HK-2 (cell line): ENCODE data around the gene TIMM10B.

Experiments used
- DNase-seq: peaks from one replicate; pipeline ENCODE4 v3.0.0-alpha.2; 2018; ENCODE audit not compliant: unreplicated experiment

Gene TIMM10B

GRCh38 chr11:6472934-6473333 lies 8.4 kb upstream of the TIMM10B start:
- DNase-seq, result no peak

GRCh38 chr11:6473451-6474412 lies 7.6 kb upstream of the TIMM10B start, which contains the start of gene TRIM3:
Gene TRIM3 (minus strand): TSS chr11:6473941. CDS start chr11:6465695, 8,246 bp downstream.
- DNase-seq, result peak; percentile 85

- DNase-seq, result no peak
Observed at GRCh38 chr11:6474413-6474792, 6.9 kb upstream of the TIMM10B start.

GRCh38 chr11:6474806-6475500 lies 6.3 kb upstream of the TIMM10B start:
- DNase-seq, result no peak

DNA sequence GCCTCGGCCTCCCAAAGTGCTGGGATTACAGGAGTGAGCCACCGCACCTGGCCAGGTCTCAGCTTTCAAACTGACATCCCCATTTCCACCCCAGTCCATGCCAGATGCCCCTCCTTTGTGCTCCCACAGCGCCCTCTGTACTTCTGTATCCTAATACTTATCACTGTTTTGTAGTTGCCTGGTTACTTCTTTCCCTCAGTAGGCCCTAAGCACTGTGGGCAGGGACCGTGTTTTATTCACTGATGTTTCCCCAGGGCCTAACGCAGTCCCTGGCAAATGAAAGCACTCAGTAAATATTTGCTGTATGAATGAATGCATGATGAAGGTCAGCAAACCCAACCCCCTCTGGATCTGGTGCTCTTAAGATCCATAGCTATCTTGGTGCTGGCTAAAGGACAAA lies 5.4 kb upstream of the TIMM10B start:
- no peak for DNase-seq

GRCh38 chr11:6476571-6476970 lies 4.7 kb upstream of the TIMM10B start:
- no peak for DNase-seq

DNA sequence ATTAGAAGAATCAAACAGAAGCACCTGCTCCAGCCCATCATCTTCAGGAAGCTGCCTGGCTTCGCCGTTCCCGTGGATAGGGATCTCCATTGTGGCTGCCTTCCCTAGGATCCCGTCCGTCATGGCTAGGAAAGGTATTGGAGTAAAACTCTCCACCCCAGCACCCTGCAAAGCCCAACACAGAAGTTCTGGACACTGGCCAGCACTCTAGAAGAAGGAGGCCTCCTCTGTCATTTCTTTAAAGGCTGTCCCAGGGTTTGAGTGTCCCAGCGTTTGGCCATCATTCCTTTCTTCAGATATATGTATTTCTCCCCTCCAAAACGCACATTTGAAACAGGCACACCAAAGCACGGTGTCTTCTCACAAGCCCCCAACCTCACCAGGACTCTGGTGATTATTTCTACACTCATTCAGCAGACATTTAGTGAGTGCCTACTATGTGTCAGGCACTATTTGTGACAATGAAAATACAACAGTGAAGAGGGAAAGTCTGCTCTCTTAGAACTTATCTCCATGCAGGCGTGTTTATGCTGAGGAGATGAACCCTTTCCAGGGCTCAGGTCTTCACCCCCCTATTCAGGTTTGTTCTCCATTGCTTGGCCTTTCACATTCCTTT lies 894 bp upstream of the TIMM10B start:
- no peak for DNase-seq

DNA sequence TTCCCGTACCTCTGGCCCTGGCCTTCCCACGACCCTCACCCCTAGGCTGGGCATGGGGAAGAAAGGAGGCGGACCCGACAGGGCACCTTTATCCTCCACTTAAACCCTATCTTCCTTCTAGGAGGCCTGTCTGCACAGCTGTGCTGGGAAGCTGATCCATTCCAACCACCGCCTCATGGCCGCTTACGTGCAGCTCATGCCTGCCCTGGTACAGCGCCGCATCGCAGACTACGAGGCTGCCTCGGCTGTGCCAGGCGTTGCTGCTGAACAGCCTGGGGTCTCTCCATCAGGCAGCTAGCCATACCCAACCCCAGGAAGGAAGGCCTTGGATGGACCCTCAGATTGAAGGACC lies 599 bp downstream of the TIMM10B start:
- DNase-seq, result no peak

DNA sequence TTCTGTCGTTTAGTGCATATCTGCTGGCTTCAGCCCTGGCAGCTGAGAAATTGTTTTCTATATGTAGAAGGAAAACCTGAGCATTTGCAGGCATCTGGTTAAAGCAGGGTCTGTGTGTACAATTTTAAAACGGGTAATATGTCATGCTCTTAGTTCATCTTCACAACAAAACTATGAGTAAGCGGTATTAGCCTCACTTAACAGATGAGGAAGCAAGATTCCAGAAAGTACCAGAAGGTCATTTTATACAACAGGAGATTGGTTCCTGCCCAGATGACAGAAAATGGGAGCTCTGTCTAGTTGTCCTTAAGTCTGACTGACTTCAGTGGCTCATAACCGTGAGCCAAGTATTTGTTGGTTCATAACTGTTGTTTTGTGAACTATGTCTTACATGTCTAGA lies 1.1 kb downstream of the TIMM10B start:
- DNase-seq, result no peak

DNA sequence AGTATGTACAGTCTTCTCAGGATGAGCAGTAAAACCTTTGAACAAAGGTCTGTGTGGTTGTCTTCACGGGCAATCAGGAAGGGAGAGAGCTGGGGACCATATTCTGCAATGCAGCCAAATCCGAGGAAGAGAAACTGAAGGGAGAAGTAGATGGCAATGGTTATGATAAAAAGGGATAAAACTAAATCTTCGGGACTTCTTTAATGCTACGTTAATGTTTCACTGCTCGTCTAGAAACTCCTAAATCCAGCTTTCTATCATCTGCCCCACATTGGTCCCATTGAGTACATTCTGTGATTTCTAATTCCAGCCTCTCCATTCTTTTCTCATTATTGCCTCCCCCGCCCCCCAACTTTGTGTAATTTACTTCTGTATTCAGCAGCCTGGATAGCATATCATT lies 1.7 kb downstream of the TIMM10B start:
- no peak for DNase-seq

DNA sequence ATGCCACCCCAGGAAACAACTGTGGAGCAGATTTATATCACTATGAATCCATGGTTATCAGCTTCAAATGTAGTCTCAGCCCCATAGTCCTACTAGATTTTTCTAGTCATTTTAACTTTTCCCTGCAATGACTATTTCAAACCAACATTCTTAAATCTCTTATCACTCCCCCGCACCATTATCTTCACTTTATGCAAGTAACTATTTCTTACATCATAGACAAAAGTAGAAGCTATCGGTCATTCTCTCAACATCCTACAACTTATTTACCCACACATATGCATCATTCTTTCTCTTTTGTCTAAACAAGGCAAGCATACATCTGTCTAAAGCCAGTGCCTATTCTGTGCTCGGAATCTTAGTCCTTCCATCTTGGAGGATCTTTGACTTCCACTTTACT lies 4.4 kb downstream of the TIMM10B start:
- DNase-seq, result no peak

- no peak for DNase-seq
Observed at GRCh38 chr11:6486256-6486655, 5.0 kb downstream of the TIMM10B start.

DNA sequence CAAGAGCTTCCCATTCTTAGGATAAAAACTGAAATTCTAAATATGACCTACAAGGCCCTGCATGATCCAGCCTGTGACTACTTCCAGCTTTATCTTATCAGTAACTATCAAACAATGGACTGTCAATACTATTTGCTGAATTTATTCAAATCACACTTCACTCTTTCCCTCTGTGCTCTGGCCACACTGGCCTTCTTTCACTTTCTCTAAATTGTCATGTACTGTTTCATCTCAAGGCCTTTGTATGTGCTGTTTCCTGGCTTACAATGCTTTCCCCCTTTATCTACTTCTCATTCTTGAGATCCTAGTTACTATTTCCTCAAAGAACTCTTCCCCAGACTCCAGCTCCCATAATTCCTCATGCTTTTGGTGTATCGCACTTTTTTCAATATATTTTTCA lies 5.6 kb downstream of the TIMM10B start:
- DNase-seq, result no peak

DNA sequence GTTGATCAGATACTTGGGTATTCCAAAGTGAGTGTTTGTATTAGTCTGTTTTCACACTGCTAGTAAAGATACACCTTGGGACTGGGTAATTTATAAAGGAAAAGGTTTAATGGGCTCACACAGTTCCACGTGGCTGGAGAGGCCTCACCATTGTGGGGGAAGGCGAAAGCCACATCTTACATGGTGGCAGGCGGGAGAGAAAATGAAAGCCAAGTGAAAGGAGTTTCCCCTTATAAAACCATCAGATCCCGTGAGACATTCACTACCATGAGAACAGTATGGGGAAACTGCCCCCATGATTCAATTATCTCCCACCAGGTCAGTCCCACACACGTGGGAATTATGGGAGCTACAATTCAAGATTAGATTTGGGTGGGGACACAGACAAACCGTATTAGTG lies 7.0 kb downstream of the TIMM10B start:
- DNase-seq, result no peak

- DNase-seq, result no peak
Observed at GRCh38 chr11:6488821-6489220, 7.5 kb downstream of the TIMM10B start.

GRCh38 chr11:6489306-6489705 lies 8.0 kb downstream of the TIMM10B start:
- DNase-seq, result no peak

DNA sequence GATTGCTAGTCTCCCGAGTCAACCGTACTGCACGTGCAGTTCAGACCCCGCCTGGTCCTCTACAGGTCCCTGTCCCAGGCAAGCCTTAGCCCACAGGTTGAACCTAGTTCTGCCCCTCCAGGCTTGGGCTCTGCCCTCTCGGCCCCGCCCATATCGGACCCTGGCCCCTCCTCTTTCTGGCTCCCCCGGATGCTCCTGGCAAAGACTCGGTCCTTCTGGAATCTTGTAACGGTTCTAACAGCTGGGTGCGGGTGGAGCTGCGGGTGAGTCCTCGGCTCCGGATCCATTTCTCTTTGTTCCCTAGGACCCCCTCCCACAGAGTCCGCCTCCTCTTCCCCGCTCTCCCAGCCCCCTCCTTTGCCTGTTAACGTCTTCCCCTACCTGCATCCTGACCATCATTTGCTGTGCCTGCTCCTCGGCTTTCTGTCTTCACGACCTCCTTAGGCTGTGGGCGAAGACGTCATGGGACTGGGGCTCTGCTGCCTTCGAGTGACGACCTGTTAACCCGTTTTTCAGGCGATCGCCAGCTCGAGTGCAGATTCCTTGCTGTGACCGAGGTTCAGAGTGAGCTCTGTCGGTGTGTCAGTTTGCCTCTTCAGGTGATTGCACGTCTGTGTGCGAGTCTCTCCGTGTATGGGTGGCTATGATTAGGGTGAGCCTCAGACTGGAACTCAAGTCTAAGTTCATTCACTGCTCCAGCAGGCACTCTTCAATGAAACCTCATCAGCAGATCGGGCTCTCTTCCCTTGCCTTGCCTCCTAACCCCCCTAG lies 16.0 kb downstream of the TIMM10B start, which contains the start of gene DNHD1:
Gene DNHD1, plus strand, starts transcription at position 212 of the 771 bp plus-strand sequence. CDS start 936 bp downstream, outside the sequence.
- no peak for DNase-seq

GRCh38 chr11:6498121-6498520 lies 16.8 kb downstream of the TIMM10B start:
- DNase-seq, result no peak

DNA sequence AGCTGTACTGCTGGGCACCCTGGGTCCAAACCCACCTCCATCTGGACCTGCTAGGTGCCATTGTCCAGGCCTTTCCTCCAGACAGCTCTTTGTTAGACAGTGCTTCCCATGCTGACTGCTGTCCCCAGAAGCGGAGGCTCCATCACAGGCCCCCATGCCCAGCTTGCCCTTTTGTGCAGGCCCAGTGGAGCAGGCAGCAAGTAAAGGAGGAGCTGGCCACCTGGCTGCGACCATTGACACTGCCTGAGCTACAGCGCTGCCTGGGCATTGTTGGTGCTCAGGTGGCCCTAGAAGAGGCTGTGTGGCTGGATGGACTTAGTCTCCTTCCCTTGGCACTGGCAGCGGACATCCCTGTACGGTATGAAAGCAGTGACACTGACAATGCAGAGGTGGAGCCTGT lies 17.2 kb downstream of the TIMM10B start:
- no peak for DNase-seq

- no peak for DNase-seq
Observed at GRCh38 chr11:6502382-6502781, 21.1 kb downstream of the TIMM10B start.

DNA sequence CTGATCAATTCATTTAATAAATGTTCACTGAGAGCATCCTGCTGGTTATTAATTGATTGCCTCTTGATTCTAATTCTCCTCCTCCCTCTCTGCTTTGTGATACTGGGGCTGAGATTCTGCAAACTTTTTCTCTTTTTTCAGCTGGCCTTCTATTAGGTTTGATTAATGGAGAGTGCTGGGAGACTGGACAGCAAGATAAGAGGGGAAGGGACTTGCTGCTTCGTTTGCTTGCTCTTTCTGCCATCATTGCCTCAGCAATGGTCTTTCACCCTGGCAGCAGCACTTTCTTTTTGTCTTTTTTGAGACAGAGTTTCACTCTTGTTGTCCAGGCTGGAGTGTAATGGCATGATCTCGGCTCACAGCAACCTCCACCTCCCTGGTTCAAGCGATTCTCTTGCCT lies 22.9 kb downstream of the TIMM10B start:
- no peak for DNase-seq
